GM21528 (cell line): Measurements from ENCODE around the gene MT2A.
"Not testable (repeated sequence)": the region's sequence is repeated elsewhere in the genome, so short reads cannot be mapped to it uniquely, and the experiment has no call there.

Source experiments
- ATAC-seq: cut with Tn5 transposase; IDR thresholded peaks from one replicate; pipeline ENCODE4 v1.9.1; 2021; ENCODE audit warnings: mild to moderate bottlenecking, moderate library complexity; ENCODE audit not compliant: unreplicated experiment, low FRiP score

The MT2A gene

GRCh38 chr16:56618138-56618537 is 9.8 kb downstream of the MT2A start:
- no peak for ATAC-seq

GRCh38 chr16:56620339-56620897 is 12.0 kb downstream of the MT2A start:
- no peak for ATAC-seq

GRCh38 chr16:56621665-56622445 is 13.5 kb downstream of the MT2A start:
- ATAC-seq: not testable (repeated sequence)

GRCh38 chr16:56623184-56623583 is 14.8 kb downstream of the MT2A start:
- ATAC-seq: not testable (repeated sequence)

GRCh38 chr16:56623637-56624036 is 15.3 kb downstream of the MT2A start:
- no peak for ATAC-seq

GRCh38 chr16:56625140-56625942 is 17.0 kb downstream of the MT2A start, which contains the start of gene MT1E:
Gene MT1E (plus strand): TSS chr16:56625781. CDS start chr16:56625852, 71 bp downstream.
- no peak for ATAC-seq

- ATAC-seq: no peak
Observed at GRCh38 chr16:56625943-56626654, 17.7 kb downstream of the MT2A start.

GRCh38 chr16:56626685-56627084 is 18.3 kb downstream of the MT2A start:
- no peak for ATAC-seq

GRCh38 chr16:56628486-56629350 is 20.3 kb downstream of the MT2A start:
- no peak for ATAC-seq

- ATAC-seq: no peak
Observed at GRCh38 chr16:56629531-56629930, 21.1 kb downstream of the MT2A start.

GRCh38 chr16:56630134-56630533 is 21.8 kb downstream of the MT2A start:
- ATAC-seq: peak; percentile 74

- no peak for ATAC-seq
Observed at GRCh38 chr16:56631197-56631596, 22.8 kb downstream of the MT2A start.

- ATAC-seq: no peak
Observed at GRCh38 chr16:56631832-56632155, 23.4 kb downstream of the MT2A start.

GRCh38 chr16:56632156-56632847 is 23.9 kb downstream of the MT2A start, which contains the start of gene MT1M:
Gene MT1M (plus strand): TSS chr16:56632659. CDS start chr16:56632732, 73 bp downstream.
- ATAC-seq: no peak

- no peak for ATAC-seq
Observed at GRCh38 chr16:56632848-56633365, 24.5 kb downstream of the MT2A start.

GRCh38 chr16:56633535-56633934 is 25.2 kb downstream of the MT2A start:
- no peak for ATAC-seq

- ATAC-seq: no peak
Observed at GRCh38 chr16:56634715-56635440, 26.5 kb downstream of the MT2A start.

- ATAC-seq: no peak
Observed at GRCh38 chr16:56635441-56635967, 27.1 kb downstream of the MT2A start.
